OCI-LY3 (cell line): ENCODE results near the gene ROCK1.
"Not testable (repeated sequence)": the region's sequence is repeated elsewhere in the genome, so short reads cannot be mapped to it uniquely, and the experiment has no call there.

Source experiments
- H2AFZ ChIP-seq: fragments of 200-600, 300-600 bp; shearing (Covaris generic); 2 replicates; pipeline ENCODE4 v1.6.0; 2014; ENCODE audit warnings: antibody characterized with exemption, low read depth, low read length
- H3K27ac ChIP-seq: fragments of 200-600, 300-600 bp; sonication (generic); 2 replicates; pipeline ENCODE4 v1.5.1; 2014; ENCODE audit warnings: mild to moderate bottlenecking, low read length, moderate library complexity, mixed read lengths
- H3K27me3 ChIP-seq: fragments of 200-600, 300-600 bp; sonication (generic); 2 replicates; pipeline ENCODE4 v1.6.1; 2014; ENCODE audit warnings: low read depth, low read length, mixed read lengths
- H3K36me3 ChIP-seq: fragments of 200-600, 300-600 bp; sonication (generic); replicated peaks from 2 replicates; pipeline ENCODE3; 2014; ENCODE audit warnings: low read depth, low read length, mixed read lengths
- H3K4me1 ChIP-seq: fragments of 300-600, 200-600 bp; sonication (generic); 2 replicates; pipeline ENCODE4 v1.6.1; 2014; ENCODE audit warnings: low read length, mixed read lengths
- H3K4me2 ChIP-seq: fragments of 200-600, 300-600 bp; sonication (generic); 2 replicates; pipeline ENCODE4 v1.6.1; 2014; ENCODE audit warnings: low read length, mixed read lengths
- H3K4me3 ChIP-seq: fragments of 300-600, 200-600 bp; sonication (generic); 2 replicates; pipeline ENCODE4 v1.5.1; 2014; ENCODE audit warnings: antibody characterized with exemption, mild to moderate bottlenecking, low read length, moderate library complexity
- H3K79me2 ChIP-seq: fragments of 300-600, 200-600 bp; shearing (Covaris generic); 2 replicates; pipeline ENCODE4 v1.6.1; 2014; ENCODE audit warnings: mild to moderate bottlenecking, low read length, mixed read lengths
- H3K9ac ChIP-seq: fragments of 300-600, 200-600 bp; shearing (Covaris generic); 2 replicates; pipeline ENCODE4 v1.6.0; 2014; ENCODE audit warnings: mild to moderate bottlenecking, low read length, moderate library complexity
- H3K9me3 ChIP-seq: fragments of 200-600, 300-600 bp; shearing (Covaris generic); 2 replicates; pipeline ENCODE4 v1.6.1; 2014; ENCODE audit warnings: low read length, mixed read lengths; ENCODE audit not compliant: insufficient read depth
- H4K20me1 ChIP-seq: fragments of 200-600, 300-600 bp; sonication (generic); 2 replicates; pipeline ENCODE4 v1.6.1; 2016; ENCODE audit warnings: low read length, mixed read lengths; ENCODE audit not compliant: insufficient read depth
- EZH2phosphoT487 ChIP-seq: fragments of 200-600 bp; shearing (Covaris generic); IDR thresholded peaks from 2 replicates; pipeline ENCODE4 v1.6.1; 2018; ENCODE audit warnings: antibody characterized with exemption, mixed run types, low read depth
- TF ChIP-seq, protein P1 (sequence below): fragments of 200-600, 300-600 bp; sonication (generic); IDR thresholded peaks from 2 replicates; pipeline ENCODE4 v1.5.1; 2014; ENCODE audit warnings: antibody characterized with exemption, low read length, low read depth

ROCK1 gene

DNA sequence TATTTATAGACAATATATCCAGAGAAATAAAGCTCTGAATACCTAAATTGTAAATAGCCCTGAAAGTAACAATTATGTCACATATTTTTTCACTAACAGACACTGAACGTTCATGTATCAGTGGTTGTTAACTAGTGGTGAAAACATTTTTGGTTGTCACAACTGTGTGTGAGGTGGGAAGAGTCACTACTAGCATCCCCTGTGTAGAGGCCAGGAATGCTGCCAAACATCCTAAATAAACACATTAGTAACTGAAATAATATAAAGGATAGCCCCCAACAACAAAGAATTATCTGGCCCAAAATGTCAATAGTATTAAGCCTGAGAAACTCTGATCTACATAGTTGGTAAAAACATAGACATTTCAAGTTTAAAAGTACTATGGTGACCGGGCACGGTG, 64.5 kb downstream of the ROCK1 start:
- H3K27ac ChIP-seq: no peak overlapping the region
- no peaks in the 10 kb centered on the region for H3K27me3 ChIP-seq
- TF ChIP-seq, protein P1, sequence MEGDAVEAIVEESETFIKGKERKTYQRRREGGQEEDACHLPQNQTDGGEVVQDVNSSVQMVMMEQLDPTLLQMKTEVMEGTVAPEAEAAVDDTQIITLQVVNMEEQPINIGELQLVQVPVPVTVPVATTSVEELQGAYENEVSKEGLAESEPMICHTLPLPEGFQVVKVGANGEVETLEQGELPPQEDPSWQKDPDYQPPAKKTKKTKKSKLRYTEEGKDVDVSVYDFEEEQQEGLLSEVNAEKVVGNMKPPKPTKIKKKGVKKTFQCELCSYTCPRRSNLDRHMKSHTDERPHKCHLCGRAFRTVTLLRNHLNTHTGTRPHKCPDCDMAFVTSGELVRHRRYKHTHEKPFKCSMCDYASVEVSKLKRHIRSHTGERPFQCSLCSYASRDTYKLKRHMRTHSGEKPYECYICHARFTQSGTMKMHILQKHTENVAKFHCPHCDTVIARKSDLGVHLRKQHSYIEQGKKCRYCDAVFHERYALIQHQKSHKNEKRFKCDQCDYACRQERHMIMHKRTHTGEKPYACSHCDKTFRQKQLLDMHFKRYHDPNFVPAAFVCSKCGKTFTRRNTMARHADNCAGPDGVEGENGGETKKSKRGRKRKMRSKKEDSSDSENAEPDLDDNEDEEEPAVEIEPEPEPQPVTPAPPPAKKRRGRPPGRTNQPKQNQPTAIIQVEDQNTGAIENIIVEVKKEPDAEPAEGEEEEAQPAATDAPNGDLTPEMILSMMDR: no peak
- TF ChIP-seq EZH2phosphoT487: no peak
- no peak overlapping the region for H3K9ac ChIP-seq
- peaks cover 18% of the 10 kb centered on the region for H3K36me3 ChIP-seq
- H3K4me3 ChIP-seq: no peak overlapping the region
- no peak overlapping the region for H2AFZ ChIP-seq
- H3K79me2 ChIP-seq: peaks cover 15% of the 10 kb centered on the region
- no peaks in the 10 kb centered on the region for H3K9me3 ChIP-seq
- no peak overlapping the region for H3K4me2 ChIP-seq
- no peaks in the 10 kb centered on the region for H3K4me1 ChIP-seq
- peaks cover 13% of the 10 kb centered on the region; the same call in 1 of the 2 replicates for H4K20me1 ChIP-seq

DNA sequence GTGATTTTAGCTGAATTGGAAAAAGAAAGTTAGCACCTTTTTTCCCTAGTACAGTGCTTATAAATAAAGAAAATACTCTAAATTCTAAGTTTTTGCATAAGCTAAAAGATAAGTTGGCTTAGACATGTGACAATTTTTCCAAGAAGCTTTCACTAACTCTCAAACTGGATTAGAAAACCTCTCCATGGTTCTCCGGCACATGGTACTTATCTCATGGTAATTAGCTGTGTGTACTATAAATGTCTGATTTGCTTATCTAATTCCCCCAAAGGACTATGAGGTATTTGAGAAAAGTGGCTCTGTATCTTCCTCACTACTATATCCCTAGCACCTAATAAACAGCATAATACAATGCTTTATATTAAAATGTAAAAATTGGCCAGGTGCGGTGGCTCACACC, 71.1 kb downstream of the ROCK1 start:
- H2AFZ ChIP-seq: no peak overlapping the region

DNA sequence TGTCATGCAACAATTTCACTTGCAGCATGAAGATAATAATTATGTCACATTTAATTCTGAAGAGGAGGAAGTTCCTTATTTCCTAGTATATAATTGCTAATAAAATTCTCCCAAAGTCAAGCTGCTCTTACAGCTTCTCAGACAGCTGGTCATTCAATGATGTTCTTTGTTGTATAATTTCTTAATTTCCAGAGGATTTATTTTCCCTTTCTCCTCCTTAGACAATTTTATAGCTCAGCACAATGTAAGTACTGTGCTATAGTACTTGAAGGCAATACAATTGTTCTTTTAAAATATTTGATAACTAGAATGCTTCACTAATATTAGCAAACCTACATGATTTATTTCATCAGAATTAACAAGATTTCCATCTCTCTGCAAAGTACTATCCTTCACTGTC, 73.4 kb downstream of the ROCK1 start:
- Histone ChIP-seq H3K27me3 (no peaks in the 10 kb centered on the region), H3K9me3 (no peaks in the 10 kb centered on the region), H3K27ac (no peak overlapping the region), H3K4me3 (no peak overlapping the region), H3K36me3 (peaks cover 12% of the 10 kb centered on the region), H2AFZ (no peak overlapping the region), H3K4me2 (no peak overlapping the region), H3K79me2 (peaks cover 3% of the 10 kb centered on the region), H4K20me1 (0 out of 2 replicates have a peak, but pooled peaks cover 2% of the 10 kb centered on the region), H3K9ac (no peak overlapping the region), H3K4me1 (no peaks in the 10 kb centered on the region)
- no peak for TF ChIP-seq EZH2phosphoT487
- TF ChIP-seq, protein P1: no peak

More for the DNA sequence above, 71.1 kb downstream of the ROCK1 start:
- Histone ChIP-seq H3K9me3 (no peaks in the 10 kb centered on the region), H3K36me3 (peaks cover 19% of the 10 kb centered on the region), H4K20me1 (no peaks in the 10 kb centered on the region; the same call in 1 of the 2 replicates), H3K4me2 (no peak overlapping the region), H3K4me3 (no peak overlapping the region), H3K27me3 (no peaks in the 10 kb centered on the region), H3K9ac (no peak overlapping the region), H3K27ac (no peak overlapping the region), H3K79me2 (no peaks in the 10 kb centered on the region), H3K4me1 (no peaks in the 10 kb centered on the region)
- TF ChIP-seq EZH2phosphoT487: no peak
- TF ChIP-seq, protein P1: no peak

DNA sequence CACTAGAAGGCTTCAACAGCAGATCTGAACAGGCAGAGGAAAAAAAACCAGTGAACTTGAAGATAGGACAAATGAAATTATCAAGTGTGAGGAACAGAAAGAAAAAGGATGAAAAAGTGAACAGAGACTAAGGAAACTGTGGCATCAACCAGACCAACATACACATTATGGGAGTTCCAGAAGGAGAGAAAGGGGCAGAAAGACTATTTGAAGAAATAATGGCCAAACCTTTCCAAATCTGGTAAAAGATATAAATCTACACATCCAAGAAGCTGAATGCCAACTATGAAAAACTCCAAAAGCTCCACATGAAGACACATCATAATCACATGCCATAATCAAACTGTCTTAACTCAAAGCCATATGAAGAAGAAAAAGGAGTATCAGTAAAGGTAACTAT, 79.8 kb downstream of the ROCK1 start:
- no peaks in the 10 kb centered on the region for H3K4me1 ChIP-seq
- no peak overlapping the region for H3K4me3 ChIP-seq
- H3K9me3 ChIP-seq: no peaks in the 10 kb centered on the region
- TF ChIP-seq, protein P1: no peak
- TF ChIP-seq EZH2phosphoT487: no peak
- H2AFZ ChIP-seq: no peak overlapping the region
- H3K79me2 ChIP-seq: peaks cover 16% of the 10 kb centered on the region
- no peak overlapping the region for H3K27ac ChIP-seq
- H3K27me3 ChIP-seq: no peaks in the 10 kb centered on the region
- peaks cover 16% of the 10 kb centered on the region for H3K36me3 ChIP-seq
- H3K9ac ChIP-seq: no peak overlapping the region
- H4K20me1 ChIP-seq: 0 out of 2 replicates have a peak, but pooled peaks cover 2% of the 10 kb centered on the region
- H3K4me2 ChIP-seq: no peak overlapping the region

DNA sequence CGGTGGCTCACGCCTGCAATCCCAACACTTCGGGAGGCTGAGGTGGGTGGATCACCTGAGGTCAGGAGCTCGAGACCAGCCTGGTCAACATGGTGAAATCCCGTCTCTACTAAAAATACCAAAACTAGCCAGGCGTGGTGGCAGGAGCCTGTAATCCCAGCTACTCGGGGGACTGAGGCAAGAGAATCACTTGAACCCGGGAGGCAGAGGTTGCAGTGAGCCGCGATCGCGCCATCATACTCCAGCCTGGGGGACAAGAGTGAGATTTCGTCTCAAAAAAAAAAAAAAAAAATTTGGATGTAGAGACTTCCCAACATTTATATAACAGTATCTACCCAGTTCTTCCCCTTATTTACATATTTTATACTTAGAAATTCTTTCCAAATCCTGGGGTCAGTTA, 93.4 kb downstream of the ROCK1 start:
- H3K4me2 ChIP-seq, H3K27me3 ChIP-seq, H3K4me3 ChIP-seq, H3K79me2 ChIP-seq, H3K4me1 ChIP-seq, H3K9me3 ChIP-seq, H2AFZ ChIP-seq, H3K27ac ChIP-seq, H3K9ac ChIP-seq, H4K20me1 ChIP-seq: not testable (repeated sequence)
- H3K36me3 ChIP-seq: peaks cover 28% of the 10 kb centered on the region
